Tibial nerve (tissue), 4 donors: ENCODE data around the gene SERPINA3. TPM values are rescaled to one million over a fixed set of nuclear protein-coding genes. Genes with fewer than 3 reads are reported as not detected.

ENCODE experiments used
- DNase-seq, 2 donors: peaks; one replicate each; pipeline ENCODE4 v3.0.0-alpha.2; 2019; ENCODE audit warnings: low spot score in 2 of 2
- H3K27ac ChIP-seq, 4 donors: fragments of 200-600 bp; sonication (generic) in 3 of 4; one replicate each; pipeline ENCODE4 v1.5.1; 2017 to 2019; ENCODE audit warnings: mild to moderate bottlenecking in 1 of 4
- H3K27me3 ChIP-seq, 2 donors: fragments of 200-600 bp; sonication (generic) in 1 of 2; one replicate each; pipeline versions ENCODE4 v1.5.1 to v1.6.0; 2017 to 2019
- H3K36me3 ChIP-seq, 3 donors: fragments of 200-600 bp; sonication (generic); one replicate each; pipeline ENCODE4 v1.5.1; 2018 to 2019
- H3K4me1 ChIP-seq, 4 donors: fragments of 200-600 bp; sonication (generic) in 3 of 4; one replicate each; pipeline ENCODE4 v1.5.1; 2017 to 2019
- H3K4me3 ChIP-seq, 4 donors: fragments of 200-600 bp; sonication (generic) in 3 of 4; one replicate each; pipeline ENCODE4 v1.5.1; 2017 to 2019; ENCODE audit warnings: mild to moderate bottlenecking in 1 of 4, moderate library complexity in 1 of 4
- H3K9me3 ChIP-seq, 4 donors: fragments of 200-600 bp; sonication (generic) in 3 of 4; one replicate each; pipeline ENCODE4 v1.5.1; 2017 to 2019
- EP300 ChIP-seq, 2 donors: sonication (generic); formaldehyde crosslinking; IDR thresholded peaks; one replicate each; pipeline ENCODE4 v1.6.1; 2017; ENCODE audit warnings: antibody characterized with exemption in 2 of 2, mild to moderate bottlenecking in 1 of 2
- POLR2A ChIP-seq, 2 donors: fragments of 450-650 bp; IDR thresholded peaks; one replicate each; pipeline ENCODE4 v1.6.1; 2017; ENCODE audit warnings: antibody characterized with exemption in 2 of 2, mild to moderate bottlenecking in 2 of 2, moderate library complexity in 2 of 2
- WGBS, 2 donors: methylation state at CpG; one replicate each; pipeline ENCODE4 v1.1.5; 2018; 5-methylcytosine and 5-hydroxymethylcytosine counted together
- total RNA-seq, 4 donors: library from RNA; depleted of rRNA; stranded (reverse); fragments of >200 nt; gene quantifications; one replicate each; pipeline ENCODE4 v1.1.0, GENCODE V29; 2016
- TF ChIP-seq, protein P1 (sequence below), 5 experiments: fragments of 200-600 bp in 3 of 5; fragments of 450-650 bp in 2 of 5; sonication (generic) in 3 of 5; IDR thresholded peaks; one replicate each; pipeline ENCODE4 v1.5.1; 2016 to 2019; ENCODE audit warnings: antibody characterized with exemption in 5 of 5, mild to moderate bottlenecking in 3 of 5, moderate library complexity in 2 of 5

The SERPINA3 gene
- total RNA-seq, 4 donors from 2014 or later, result 85.0 to 339 (median 171) TPM

DNA sequence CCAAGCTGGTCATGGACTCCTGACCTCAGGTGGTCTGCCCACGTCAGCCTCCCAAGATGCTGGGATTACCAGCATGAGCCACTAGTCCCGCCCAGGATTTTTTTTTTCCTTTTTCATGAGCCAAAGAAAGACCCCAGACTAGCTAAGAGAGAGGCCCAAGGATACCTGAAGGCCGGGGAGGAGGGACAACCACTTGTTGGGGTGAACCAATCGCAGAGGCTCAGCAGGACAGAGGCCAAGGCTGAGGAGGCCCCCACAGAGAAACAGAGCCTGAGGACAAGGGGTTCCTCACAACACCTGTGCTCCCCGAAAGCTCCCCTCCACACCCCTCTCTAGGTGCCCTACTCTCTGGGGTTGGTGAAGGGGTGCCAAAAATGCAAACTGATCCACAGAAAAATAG is 1.0 kb upstream of the SERPINA3 start:
- no peak overlapping the region for H3K4me3 ChIP-seq
- no peak for DNase-seq
- TF ChIP-seq POLR2A (IDR thresholded peaks at IDR 0.05) (no peak), EP300 (IDR thresholded peaks at IDR 0.05) (no peak)
- TF ChIP-seq, protein P1, sequence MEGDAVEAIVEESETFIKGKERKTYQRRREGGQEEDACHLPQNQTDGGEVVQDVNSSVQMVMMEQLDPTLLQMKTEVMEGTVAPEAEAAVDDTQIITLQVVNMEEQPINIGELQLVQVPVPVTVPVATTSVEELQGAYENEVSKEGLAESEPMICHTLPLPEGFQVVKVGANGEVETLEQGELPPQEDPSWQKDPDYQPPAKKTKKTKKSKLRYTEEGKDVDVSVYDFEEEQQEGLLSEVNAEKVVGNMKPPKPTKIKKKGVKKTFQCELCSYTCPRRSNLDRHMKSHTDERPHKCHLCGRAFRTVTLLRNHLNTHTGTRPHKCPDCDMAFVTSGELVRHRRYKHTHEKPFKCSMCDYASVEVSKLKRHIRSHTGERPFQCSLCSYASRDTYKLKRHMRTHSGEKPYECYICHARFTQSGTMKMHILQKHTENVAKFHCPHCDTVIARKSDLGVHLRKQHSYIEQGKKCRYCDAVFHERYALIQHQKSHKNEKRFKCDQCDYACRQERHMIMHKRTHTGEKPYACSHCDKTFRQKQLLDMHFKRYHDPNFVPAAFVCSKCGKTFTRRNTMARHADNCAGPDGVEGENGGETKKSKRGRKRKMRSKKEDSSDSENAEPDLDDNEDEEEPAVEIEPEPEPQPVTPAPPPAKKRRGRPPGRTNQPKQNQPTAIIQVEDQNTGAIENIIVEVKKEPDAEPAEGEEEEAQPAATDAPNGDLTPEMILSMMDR (IDR thresholded peaks at IDR 0.05), result no peak
- no peaks in the 10 kb centered on the region for H3K27me3 ChIP-seq
- H3K4me1 ChIP-seq, result peaks cover 0 to 34% (median 6%) of the 10 kb centered on the region in 4 donors
- 96 to 100% methylated on average over 5 of the region's 5 CpGs for WGBS, 2 donors
- H3K27ac ChIP-seq, result peak overlapping the region in 2 of 4 donors; percentile 71 to 83
- peaks cover 0 to 16% (median 0%) of the 10 kb centered on the region in 3 donors for H3K36me3 ChIP-seq
- H3K9me3 ChIP-seq, result peaks cover 0 to 5% (median 0%) of the 10 kb centered on the region in 4 donors

GRCh38 chr14:94612580-94613554 is 676 bp downstream of the SERPINA3 start:
- Histone ChIP-seq H3K36me3 (peaks cover 0 to 32% (median 0%) of the 10 kb centered on the region in 3 donors), H3K4me3 (peak overlapping the region in 3 of 4 donors; percentile 17 to 45 (median 38)), H3K27ac (peak overlapping the region; percentile 13 to 83 (median 49)), H3K4me1 (peaks cover 0 to 34% (median 6%) of the 10 kb centered on the region in 4 donors), H3K9me3 (peaks cover 0 to 22% (median 7%) of the 10 kb centered on the region in 4 donors), H3K27me3 (no peaks in the 10 kb centered on the region)
- WGBS, 2 donors, result 42 to 58% methylated on average over 9 of the region's 9 CpGs
- TF ChIP-seq, protein P1 (IDR thresholded peaks at IDR 0.05), result peak in 1 of 5 experiments; percentile 19
- TF ChIP-seq EP300 (IDR thresholded peaks at IDR 0.05) (no peak), POLR2A (IDR thresholded peaks at IDR 0.05) (no peak)
- no peak for DNase-seq

DNA sequence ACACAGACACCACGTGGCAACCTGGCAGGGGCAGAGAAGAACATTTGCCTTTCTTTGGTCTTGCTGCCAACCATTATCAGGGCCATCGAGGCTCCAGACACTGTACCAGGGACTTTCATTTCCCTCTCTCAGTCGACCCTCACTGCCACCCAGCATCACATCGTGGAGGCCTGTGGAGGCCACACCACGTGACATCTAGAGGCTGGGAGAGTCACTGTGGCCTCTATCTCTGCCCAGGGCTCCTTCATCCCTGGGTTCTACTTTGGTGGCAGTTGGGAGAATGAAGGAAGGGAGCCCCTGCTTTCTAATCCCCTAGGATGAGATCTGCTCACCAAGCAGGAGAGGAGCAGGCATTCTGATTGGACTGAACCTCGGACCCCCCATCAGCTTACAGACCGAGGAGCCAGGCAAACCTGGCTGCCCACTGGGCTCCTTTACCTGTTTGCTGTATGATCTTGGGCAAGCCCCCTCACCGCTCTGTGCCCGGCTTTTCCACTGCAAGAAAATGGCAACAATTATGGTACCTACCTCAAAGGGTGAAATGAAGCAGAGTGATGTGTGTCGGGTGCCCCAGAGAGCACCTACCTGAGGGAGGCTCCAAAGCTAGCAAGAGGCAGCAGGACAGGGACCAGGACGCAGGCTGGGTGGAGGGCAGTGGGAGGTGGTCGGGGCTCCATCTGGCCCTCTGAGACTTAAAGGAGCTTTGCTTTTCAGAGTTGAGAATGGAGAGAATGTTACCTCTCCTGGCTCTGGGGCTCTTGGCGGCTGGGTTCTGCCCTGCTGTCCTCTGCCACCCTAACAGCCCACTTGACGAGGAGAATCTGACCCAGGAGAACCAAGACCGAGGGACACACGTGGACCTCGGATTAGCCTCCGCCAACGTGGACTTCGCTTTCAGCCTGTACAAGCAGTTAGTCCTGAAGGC is 1.8 kb downstream of the SERPINA3 start:
- WGBS, 2 donors, result 90 to 91% methylated on average over 16 to 20 of the region's 20 CpGs
- Histone ChIP-seq H3K4me1 (peaks cover 0 to 34% (median 6%) of the 10 kb centered on the region in 4 donors), H3K27me3 (no peaks in the 10 kb centered on the region), H3K9me3 (peaks cover 0 to 33% (median 13%) of the 10 kb centered on the region in 4 donors), H3K27ac (peak overlapping the region in 1 of 4 donors; percentile 71), H3K36me3 (peaks cover 0 to 44% (median 0%) of the 10 kb centered on the region in 3 donors), H3K4me3 (peak overlapping the region in 3 of 4 donors; percentile 9 to 45 (median 38))
- DNase-seq, result no peak
- TF ChIP-seq EP300 (IDR thresholded peaks at IDR 0.05) (no peak), POLR2A (IDR thresholded peaks at IDR 0.05) (no peak)
- TF ChIP-seq, protein P1 (IDR thresholded peaks at IDR 0.05), result no peak

GRCh38 chr14:94614802-94615201 is 2.6 kb downstream of the SERPINA3 start:
- H3K27ac ChIP-seq, result no peak overlapping the region
- no peak overlapping the region for H3K4me3 ChIP-seq
- H3K27me3 ChIP-seq, result no peaks in the 10 kb centered on the region
- peaks cover 0 to 34% (median 6%) of the 10 kb centered on the region in 4 donors for H3K4me1 ChIP-seq
- 89 to 96% methylated on average over 7 of the region's 7 CpGs for WGBS, 2 donors
- peaks cover 0 to 52% (median 0%) of the 10 kb centered on the region in 3 donors for H3K36me3 ChIP-seq
- peaks cover 0 to 41% (median 13%) of the 10 kb centered on the region in 4 donors for H3K9me3 ChIP-seq
- TF ChIP-seq, protein P1 (IDR thresholded peaks at IDR 0.05), result no peak
- TF ChIP-seq EP300 (IDR thresholded peaks at IDR 0.05), result no peak
- TF ChIP-seq POLR2A (IDR thresholded peaks at IDR 0.05), result no peak
- no peak for DNase-seq
